Embryonic facial prominence (tissue), 1 donor: Measurements from ENCODE around the gene CNTNAP2.

Experiments
- DNase-seq: peaks from one replicate; pipeline ENCODE4 v3.0.0-alpha.2; 2016; ENCODE audit errors: extremely low spot score

CNTNAP2 gene

DNA sequence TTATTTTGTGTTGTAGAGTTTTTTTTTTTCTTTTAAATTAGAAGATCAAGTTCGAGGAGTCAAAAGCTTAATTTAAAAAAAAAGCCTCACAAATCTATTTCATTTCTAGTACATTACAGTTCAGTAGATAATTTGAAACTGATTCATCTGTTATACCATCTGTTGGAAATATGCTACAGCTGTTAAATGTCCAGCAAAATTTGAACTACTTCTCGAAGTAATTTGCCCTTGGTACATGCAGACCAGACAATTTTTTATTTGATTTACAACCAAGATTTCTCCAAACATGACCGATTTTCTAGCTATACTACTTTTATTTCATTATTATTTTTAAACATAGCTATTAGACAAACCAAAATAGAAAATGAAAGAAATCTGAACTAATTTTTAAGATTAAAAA, 647.9 kb downstream of the CNTNAP2 start:
- no peak for DNase-seq

- DNase-seq = no peak
Measured at GRCh38 chr7:146768957-146769356, 652.4 kb downstream of the CNTNAP2 start.

- DNase-seq = no peak
Measured at GRCh38 chr7:146772601-146773000, 656.0 kb downstream of the CNTNAP2 start.

DNA sequence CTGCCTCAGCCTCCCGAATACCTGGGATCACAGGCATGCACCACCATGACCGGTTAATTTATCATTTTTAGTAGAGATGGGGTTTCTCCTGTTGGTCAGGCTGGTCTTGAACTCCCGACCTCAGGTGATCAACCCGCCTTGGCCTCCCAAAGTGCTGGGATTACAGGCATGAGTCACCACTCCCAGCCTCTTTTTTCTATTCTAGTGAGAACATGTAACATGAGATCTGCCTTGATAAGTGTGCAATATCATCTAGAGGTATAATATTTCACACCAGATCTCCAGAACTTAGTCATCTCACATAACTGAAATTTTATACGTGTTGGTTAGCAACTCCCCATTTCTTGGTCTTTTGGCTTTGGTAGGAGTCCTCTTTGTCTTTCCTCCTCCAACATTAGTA, 656.9 kb downstream of the CNTNAP2 start:
- DNase-seq = no peak

DNA sequence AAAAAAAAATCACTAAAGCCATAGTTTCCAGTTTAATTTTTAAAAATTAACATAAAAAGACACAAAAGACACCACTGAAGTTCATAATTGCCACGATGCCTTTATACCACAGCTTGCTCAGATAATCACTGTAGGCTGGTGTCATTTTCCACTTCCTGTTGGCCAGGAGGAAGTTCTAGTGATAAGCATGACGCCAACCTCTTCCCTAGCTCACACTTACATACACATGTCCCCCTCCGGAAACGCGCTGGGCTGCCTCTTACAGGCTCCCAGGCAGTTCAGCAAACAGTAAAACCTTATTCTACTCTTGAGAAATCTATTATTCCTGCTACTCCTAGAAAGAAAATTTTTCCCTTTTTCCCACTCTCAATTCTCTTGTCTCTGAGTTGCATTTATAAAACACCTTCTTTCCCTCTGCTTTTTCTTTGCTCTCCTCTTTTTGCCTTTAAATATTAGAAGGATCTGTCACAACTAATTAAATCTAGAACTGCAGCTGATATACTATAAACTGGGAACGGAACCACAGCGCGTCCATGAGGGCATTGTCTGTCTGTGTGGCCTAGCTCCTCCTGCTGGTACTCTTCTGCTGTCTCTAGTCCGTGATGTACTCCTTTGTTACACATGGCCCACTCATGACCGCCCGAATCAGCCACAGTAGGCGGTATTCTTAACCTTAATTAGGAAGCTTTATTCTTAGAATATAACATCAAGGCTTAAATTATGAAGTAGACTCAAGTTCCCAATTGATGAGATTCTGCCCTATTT, 664.9 kb downstream of the CNTNAP2 start:
- no peak for DNase-seq

- DNase-seq = no peak
Measured at GRCh38 chr7:146787266-146787665, 670.7 kb downstream of the CNTNAP2 start.

DNA sequence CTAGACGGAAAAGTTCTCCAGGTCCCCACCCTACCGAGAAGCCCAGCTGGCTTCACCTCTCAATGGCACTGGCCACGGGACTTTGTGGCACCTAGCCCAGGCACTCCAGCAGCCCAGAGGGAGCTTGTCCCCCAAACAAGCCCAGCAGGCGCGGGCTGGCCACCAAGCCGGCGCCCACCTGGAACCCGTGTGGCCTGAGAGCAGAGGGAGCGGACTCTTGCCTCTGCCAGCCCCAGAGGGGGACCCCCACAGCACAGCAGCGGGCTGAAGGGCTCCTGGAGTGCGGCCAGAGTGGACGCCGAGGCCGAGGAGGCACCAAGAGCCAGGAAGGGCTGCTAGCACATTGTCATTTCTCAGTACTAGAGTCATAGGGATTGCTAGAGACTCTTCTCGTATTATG, 671.4 kb downstream of the CNTNAP2 start:
- no peak for DNase-seq

- DNase-seq = no peak
Measured at GRCh38 chr7:146791344-146792285, 675.0 kb downstream of the CNTNAP2 start.

- DNase-seq = no peak
Measured at GRCh38 chr7:146804620-146805019, 688.0 kb downstream of the CNTNAP2 start.

- no peak for DNase-seq
Measured at GRCh38 chr7:146805082-146805481, 688.5 kb downstream of the CNTNAP2 start.

DNA sequence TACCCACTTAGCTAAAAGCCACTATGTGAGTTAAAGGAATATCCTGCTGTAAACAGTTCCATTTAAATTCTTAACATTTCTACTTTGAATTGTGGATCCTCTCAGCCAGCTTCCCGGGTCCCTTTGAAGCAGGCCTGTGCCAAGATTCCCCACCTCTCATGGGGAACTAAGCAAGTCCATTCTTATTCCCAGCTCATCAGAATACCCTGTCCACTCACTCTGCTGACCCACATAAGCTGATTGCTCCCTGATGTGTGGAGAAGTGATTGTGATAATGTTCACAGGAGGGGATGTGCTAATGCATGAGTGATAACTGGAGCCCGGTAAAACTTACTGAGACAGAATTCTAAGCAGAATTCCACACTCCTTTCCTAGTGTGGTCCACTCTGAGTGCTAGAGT, 709.7 kb downstream of the CNTNAP2 start:
- no peak for DNase-seq

DNA sequence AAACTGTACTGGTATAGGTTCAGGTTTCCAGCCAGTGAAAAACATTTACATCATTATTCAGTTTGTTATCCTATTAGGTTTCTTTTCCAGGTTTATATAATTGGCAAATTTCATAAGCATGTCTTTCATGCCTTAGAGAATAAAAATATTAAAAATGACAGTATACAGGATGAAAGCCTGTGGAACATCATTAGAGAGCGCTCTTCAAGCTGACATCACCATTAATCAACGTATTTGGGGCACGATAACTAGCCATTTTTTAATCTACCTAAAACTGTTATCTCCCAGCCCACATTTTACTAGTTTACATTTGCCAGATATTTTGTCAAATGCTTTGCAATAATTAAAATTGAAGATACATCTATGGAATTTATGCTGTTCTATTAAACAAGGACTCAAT, 714.1 kb downstream of the CNTNAP2 start:
- DNase-seq = no peak

DNA sequence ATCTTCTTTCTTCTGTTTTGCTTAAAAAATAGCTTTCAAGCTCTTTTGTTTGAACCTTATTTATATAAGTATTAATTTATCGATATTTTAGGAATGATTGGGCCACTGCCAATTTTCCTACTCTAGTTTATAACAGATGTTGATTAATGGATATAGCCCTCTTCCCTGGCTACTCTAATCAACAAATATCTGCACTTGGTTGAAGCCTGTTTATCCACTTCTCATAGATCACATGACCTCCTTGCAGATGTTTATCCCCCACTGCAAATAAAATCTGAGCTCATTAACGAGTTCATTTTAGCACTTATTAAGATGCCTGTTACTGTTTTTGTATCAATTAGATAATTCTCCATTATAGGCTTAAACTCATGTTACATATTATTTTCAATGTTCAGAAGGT, 715.3 kb downstream of the CNTNAP2 start:
- DNase-seq = no peak

- DNase-seq = no peak
Measured at GRCh38 chr7:146844405-146844804, 727.8 kb downstream of the CNTNAP2 start.

DNA sequence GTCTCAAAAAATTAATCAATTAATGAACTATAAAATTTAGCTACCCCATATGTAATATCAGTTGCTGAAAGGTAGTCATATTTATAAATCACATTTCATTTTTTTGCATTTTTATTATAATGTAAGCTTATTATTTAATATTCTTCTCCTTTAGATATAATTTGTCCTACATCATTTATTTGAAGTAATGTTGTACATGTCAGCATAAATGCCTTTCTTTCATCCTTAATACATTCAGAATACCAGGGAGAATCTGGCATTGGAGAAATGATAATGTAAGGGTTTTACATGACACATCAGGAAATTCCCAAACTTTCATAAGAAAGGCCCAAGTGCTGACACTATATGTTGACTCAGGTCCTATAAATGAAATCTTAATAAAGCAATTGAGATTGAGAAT, 742.1 kb downstream of the CNTNAP2 start:
- DNase-seq = no peak

GRCh38 chr7:146861701-146862100, 745.1 kb downstream of the CNTNAP2 start:
- no peak for DNase-seq

GRCh38 chr7:146862415-146862814, 745.8 kb downstream of the CNTNAP2 start:
- DNase-seq = no peak

- DNase-seq = no peak
Measured at GRCh38 chr7:146864644-146865043, 748.0 kb downstream of the CNTNAP2 start.

GRCh38 chr7:146865696-146866095, 749.1 kb downstream of the CNTNAP2 start:
- DNase-seq = no peak

DNA sequence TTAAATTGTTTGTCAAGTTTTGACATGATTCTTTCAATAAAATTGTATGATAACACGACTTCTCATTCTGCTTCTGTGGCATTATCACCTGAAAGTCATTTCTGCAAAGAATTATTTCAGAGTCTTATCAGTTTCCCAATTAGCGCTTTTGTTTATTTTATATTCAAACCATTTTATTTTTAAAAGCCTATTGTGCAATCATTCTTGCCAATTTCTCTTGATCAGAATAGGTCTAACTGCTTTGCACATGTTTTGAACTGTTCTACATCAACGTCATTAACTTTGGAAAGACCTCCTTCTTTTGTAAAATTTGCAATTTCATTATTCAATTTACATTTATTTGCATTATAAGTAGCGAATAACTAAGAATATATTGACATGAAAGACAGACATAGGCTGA, 758.1 kb downstream of the CNTNAP2 start:
- DNase-seq = no peak

GRCh38 chr7:146875237-146875785, 758.7 kb downstream of the CNTNAP2 start:
- no peak for DNase-seq

DNA sequence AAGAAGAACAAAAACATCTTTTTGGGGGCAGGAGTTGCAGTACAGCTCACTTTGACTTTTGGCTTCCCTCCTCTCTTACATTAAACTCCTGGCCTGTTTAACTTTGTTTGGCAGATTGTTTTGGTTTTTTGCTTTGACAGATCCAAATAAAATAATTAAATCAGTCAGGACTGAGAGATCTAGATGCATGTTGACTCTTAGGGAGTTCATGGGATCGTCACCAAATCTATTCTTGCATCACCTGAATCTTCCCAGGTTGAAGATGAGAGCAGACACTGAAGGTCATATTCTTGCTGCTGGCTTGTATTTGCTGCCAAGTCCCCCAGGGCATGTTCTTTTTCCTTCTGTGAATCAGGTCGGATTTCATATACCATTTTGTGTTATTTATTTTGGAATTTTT, 759.4 kb downstream of the CNTNAP2 start:
- no peak for DNase-seq

- no peak for DNase-seq
Measured at GRCh38 chr7:146876411-146876810, 759.8 kb downstream of the CNTNAP2 start.
